Activated T-helper 9 cell treated with anti-CD3 and anti-CD28 coated beads, Interleukin-2, amount 50 U/mL, for 16 hours (primary cell): ENCODE measurements around the gene FGFR3.
"Not testable (repeated sequence)": the region's sequence is repeated elsewhere in the genome, so short reads cannot be mapped to it uniquely, and the experiment has no call there.

Experiments used
- DNase-seq: peaks from one replicate; pipeline ENCODE4 v3.0.0-alpha.2; 2020; ENCODE audit warnings: low read depth

The FGFR3 gene

DNA sequence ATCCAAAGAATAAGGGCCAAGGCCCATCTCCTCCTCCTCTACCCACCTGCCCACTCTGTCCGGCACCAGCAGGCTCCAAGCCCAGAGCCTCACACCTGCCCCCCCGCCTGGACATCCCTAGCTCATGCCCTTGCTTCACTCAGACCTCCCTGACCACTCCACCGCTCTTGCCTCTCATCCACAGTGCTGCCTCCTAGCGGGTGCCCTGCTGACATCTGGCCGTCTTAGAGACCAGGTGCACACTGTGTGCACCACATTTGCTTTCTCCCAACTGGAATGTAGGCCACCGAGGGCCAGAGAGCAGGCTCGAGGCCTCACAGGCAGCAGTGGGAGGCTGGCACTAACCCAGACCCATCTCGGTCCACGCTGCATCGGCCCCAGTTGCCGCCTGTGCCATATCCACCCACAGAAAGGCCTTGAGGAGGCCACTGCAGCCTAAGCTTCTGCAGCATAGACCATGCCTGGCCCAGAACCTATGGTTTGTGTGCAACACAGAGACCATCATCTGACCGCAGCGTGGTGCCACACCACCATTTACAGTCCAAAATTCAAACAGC is 49.3 kb downstream of the FGFR3 start:
- DNase-seq: no peak

DNA sequence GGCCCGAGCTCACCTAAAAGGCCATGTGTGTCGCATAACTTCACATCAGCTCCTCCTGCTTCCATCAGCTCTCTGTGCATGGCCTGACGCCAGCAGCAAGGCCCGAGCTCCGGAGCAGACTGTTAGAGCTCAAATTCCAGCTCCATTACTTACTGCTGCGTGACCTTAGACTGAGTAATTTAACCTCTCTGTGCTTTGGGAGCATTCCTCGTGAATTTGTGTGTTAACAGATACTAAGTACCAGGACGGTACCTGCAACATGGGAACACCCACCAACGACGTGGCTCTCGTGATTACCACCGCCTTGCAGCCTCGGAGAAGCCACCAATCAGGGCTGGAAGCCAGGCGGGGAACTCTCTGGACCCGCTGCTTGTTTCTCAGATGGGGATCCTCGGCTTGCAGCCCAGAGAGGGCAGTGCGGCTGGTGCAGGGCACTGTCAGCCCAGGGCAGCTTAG is 49.9 kb downstream of the FGFR3 start:
- DNase-seq: no peak

DNA sequence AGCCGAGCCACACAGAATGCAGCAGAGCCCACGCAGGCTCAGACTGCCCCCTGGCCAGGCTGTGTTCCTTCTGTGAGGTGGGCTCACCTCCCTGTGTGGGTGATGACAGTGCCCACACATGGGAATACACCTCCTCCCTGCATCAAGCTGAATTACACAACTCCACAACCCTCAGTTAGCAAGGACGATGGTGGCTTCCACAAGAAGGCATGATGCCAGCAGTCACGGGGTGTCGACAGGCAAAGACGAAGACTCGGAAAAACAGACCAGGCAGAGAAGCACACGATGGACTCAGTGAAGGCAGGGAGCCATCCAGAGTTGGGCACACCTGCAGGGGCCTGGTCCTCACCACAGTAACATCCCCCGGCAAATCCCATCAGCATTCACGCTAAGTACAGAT is 50.8 kb downstream of the FGFR3 start:
- no peak for DNase-seq

DNA sequence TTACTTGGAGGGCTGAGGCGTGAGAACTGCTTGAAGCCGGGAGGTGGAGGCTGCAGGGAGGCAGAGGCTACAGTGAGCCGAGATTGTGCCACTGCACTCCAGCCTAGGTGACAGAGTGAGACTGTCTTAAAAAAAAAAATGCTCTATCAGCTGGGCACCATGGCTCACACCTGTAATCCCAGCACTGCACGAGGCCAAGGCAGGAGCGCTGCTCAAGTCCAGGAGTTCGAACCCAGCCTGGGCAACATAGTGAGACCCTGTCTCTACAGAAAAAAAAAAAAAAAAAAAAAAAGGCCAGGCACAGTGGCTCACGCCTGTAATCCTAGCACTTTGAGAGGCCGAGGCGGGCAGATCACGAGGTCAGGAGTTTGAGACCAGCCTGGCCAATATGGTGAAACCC is 51.5 kb downstream of the FGFR3 start:
- not testable (repeated sequence) for DNase-seq

DNA sequence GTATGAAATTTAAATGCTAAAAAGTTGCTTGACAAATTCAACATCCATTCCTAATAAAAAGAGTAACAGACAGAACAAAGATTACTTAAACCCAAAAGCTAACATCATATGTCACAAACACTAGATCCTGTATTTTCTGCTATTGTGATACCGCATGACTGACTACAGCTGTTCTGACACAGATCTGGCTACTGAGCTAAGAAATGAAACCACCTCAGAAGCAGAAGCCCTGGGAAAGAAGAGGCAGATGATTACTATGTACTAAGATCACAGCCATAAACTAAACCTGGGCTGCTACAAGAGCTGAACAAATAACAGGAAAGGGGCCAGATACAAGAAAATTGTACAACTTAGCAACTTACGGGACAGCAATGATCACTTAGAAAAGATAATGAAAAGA is 53.5 kb downstream of the FGFR3 start:
- no peak for DNase-seq

DNA sequence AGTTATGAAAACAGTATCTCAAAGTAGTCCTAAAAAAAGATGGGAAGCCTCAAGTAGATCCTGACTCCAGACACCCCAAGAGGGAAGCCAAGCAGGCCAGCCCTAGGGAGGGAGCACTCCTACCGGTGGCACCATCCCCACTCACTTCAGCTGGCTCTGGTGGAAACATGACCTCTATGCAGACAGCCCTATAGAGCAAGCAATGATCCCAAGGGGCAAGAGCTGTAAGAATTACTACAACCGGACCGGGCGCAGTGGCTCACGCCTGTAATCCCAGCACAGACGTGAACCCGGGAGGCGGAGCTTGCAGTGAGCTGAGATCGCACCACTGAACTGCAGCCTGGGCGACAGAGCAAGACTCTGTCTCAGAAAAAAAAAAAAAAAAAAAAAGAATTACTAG is 57.2 kb downstream of the FGFR3 start:
- no peak for DNase-seq

DNA sequence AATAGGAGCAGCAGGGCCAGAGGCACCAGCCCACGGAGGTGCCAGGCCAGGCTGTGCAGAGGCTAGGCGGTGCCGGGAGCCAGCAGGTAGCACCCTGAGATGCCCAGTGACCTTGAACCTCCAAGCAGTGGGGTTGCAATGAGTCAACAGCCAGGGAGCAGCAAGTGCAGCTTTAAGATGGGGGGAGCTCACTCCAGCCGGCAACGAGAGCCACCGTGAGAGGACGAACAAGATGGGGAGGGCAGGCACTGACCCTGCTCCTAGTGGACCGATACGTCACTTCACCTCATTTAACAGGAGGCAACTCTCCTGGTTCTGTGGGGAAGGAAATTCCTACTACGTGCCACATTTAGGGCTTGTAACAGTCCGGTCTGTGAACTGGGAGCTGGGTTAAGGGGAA is 58.1 kb downstream of the FGFR3 start:
- no peak for DNase-seq

DNA sequence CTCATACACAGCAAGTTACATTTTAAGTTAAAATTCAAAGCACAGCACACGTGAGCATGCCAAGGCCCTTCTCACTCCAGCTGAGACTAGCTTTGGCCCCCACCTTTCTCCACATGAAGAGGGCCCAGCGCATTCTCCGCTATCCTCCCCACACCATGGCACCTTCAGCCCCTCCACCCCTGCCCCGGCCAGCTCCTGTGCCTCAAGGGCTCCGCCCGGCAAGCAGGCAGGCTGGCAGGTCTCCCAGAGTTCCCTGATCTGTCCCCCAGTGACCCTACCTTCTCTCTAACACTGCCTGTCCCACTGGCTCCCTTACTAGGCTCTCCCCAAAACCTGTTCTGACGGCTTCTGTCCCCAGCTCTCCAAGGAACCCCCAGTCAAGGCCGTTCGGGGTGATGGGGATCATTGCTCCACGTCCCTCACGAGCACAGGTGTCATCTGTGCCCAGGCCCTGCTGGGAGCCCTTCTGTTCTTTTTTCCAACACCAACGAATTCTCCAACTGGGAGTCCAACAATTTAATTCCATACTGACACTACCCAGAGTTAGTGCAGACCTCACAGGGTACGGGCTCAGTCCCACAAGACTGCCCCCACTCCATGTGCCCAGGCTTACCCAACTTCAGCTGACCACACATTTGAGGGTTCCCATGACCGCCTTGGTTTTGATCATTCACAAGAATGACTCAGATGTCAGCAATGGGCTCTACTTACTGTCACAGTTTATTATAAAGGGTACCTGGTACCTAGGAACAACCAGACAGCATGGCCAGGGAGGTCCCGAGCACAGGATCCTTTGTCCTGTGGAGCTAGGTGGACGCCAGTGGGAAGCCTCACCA is 58.7 kb downstream of the FGFR3 start:
- DNase-seq: no peak

DNA sequence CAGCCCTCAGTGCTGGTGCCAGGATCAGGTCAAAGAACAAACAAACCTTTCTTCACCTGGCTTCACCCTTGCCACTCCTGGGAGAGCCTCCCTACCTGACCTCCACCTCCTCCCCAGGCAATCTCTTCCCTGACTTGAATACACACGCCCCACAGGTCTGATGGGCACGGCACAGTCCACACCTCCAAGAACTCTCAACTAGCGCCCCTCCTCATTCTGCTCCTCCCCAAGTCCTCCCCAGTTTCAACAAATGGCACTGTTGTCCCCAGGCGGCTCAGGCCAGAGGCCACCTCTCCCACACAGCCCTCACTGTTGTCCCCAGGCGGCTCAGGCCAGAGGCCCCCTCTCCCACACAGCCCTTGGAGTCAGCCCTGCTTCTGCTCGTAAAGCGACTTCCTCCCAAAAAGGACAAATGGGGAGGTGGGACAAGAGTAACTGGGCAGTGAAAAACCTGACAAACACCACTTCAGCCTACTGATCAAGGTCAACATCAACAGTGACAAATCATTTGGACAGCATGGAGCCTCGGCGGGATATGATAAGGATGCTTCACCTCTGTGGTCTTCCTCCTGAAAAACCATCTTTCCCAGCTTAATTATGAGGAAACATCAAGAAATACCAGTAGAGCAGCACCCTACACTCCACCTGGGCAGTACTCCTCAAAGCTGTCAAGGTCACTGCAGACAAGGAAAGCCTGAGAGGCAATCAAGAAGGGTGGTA is 60.0 kb downstream of the FGFR3 start:
- no peak for DNase-seq

DNA sequence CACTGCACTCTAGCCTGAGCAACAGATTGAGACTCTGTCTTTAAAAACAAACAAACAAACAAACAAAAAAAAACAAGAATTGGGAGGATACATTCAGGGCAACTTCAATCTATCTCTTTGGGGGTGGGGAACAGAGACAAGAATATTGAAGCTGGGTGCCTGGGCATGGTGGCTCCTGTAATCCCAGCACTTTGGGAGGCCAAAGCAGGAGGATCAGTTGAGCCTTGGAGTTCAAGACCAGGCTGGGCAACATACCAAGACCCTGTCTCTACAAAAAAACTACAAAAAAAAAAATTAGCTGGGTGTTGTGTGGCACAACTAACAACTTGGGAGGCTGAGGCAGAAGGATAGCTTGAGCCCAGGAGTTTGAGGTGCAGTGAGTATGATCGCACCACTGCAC is 61.7 kb downstream of the FGFR3 start:
- no peak for DNase-seq

DNA sequence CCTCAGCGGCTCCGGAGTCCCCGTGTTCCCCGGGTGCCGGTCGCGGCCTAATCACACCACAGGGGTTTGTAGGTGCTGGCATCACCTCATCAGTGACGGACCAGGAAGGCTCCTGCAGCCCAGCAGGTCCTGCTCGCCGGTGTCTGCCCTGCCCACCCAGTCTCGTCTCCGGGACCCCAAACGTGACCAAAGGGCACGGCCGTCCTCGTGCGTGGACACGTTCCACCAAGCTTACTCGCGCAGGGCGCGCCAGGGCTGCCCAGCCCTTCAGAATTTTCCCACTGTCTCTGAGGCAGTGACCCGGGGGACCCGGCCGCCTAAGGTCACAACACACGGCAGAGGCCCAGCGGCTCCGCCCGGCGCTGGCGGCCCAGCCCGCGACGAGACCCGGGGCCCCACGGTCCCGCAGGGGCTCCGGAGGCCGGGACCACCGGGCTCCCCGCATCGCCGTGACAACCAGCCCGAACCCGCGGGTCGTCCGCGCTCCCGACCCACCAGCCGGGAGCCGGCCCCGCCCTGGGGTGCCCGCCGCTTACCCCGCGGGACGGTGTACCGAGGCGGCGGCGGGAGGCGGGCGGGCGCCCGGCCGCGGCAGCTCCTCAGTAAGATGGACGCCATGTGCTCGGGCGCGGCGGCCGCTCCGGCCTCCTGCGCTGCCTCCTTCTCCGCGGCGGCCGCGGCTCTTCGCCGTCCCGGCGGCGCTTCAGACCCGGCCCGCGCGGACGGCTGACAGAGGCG is 62.4 kb downstream of the FGFR3 start:
- peak; percentile 11 for DNase-seq

DNA sequence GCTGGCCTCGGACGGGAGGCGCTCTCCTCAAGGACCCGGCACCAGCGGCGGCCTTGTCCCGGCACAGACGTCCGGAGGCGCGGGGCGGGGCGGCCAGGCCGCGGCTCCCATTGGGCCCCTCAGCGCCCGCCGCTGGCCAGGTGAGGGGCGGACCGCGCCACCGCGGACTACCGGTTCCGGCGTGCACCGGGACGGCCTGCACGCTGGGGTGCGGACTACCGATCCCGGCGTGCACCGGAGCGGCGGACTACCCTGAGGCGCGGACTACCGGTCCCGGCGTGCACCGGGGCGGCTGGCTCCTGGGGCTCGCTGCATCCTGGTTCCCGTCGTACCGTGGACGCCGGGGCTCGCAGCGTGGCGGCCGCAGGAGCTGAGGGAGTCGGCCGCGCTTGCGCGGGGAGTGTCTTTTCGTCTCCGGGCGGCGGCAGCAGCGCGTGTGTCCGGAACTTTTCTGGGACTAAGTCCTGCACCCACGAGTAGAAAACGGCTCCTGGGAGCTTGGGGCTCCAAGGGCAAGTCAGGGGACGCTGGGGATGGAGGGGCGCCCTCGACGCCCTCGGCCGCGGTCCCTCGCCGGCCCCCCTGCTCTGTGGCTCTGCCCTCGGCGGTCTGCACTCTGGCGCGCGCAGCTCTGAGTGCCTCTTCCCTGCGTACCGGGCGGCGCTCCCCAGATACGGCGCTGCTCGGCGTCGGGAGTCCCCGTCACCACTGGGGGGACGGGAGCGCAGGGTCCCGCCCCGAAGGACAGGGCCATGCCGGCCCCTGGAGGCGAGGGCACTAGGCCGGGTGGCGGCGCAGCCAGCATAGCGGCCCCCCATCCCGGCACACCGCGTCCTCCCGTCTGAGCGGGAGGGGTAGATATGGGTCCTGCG is 63.2 kb downstream of the FGFR3 start, which contains the start of gene LETM1:
Gene LETM1 (minus strand): TSS at position 86 of the 872 bp plus-strand sequence. CDS start 206 bp downstream, outside the sequence.
- peak; percentile 91 for DNase-seq

DNA sequence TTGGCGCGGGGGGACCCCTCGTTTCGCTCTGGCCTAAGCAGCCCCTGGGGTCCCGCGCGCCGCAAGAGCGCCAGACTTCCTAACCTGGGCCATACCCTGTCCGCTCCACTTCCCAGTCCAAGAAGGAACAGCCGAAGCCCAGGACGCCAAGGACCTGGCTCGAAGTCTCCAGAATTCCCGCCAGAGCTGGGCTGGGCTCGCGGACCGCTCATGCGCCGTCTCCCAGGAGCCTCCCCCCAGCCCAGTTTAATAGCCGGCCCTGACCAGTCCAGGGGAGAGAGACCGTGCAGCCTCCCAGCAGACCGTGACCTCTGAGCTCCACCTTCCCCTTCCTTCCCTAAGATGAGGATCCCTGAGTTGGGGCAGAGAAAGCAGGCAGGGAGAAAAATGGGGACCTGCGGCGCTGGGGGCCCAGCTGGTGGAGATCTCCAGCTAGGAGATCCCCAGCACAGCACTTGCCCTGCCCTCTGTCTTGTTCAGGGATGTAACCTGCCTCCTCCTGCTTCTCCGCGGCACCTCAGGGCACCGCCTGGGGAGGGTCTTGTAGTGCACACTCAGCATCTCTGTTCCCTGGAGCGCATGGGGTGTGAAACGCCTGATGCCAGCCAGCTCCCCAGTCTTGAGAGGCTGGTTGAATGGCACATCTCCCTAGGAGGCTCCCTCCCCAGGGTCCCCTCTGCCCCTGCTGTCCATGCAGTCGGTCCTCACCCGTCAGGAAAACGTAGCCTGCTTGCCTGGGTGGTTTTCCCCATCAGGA is 64.0 kb downstream of the FGFR3 start:
- no peak for DNase-seq

DNA sequence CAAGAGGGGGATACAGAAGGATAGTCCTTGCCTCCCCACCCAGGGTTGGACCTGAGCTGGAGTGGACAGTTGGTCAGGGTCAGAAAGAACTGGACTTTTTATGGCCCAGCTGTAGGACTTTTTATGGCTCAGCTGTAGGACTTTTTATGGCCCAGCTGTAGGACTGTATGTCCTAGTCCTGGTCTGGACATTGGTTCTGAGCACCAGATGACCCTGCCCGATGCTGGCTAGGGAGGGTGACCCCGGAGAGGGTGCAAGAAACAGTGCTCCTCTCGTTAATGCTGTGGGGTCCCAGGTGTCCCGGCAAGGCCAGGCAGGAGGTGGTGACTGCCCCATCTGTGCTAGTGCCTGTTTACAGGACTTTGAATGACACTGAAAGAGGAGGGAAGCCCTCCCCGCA is 64.8 kb downstream of the FGFR3 start:
- no peak for DNase-seq
